ENCODE data around the gene ASCL1.

Gene ASCL1

DNA sequence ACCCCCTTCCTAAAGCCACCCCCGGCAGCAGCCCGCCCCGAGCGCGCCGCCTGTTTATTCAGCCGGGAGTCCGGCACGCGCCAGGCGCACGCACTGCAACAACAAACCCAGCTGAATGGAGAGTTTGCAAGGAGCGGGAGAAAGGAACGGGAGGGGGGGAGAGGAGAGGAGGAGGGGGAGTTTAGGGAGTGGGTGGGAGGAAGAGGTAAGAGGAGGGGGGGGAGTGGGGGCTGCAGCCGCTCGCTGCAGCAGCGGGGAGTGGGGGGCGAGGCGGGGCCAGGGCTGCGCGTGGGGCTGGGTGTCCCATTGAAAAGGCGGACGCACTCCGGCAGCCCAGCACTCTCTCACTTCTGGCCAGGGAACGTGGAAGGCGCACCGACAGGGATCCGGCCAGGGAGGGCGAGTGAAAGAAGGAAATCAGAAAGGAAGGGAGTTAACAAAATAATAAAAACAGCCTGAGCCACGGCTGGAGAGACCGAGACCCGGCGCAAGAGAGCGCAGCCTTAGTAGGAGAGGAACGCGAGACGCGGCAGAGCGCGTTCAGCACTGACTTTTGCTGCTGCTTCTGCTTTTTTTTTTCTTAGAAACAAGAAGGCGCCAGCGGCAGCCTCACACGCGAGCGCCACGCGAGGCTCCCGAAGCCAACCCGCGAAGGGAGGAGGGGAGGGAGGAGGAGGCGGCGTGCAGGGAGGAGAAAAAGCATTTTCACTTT is at the start of gene ASCL1:
Gene ASCL1, plus strand, starts transcription at position 336 of the 712 bp plus-strand sequence. CDS start 571 bp downstream, outside the sequence.
- DNase-seq (ENCODE audit: low spot score): peak; percentile 47

DNA sequence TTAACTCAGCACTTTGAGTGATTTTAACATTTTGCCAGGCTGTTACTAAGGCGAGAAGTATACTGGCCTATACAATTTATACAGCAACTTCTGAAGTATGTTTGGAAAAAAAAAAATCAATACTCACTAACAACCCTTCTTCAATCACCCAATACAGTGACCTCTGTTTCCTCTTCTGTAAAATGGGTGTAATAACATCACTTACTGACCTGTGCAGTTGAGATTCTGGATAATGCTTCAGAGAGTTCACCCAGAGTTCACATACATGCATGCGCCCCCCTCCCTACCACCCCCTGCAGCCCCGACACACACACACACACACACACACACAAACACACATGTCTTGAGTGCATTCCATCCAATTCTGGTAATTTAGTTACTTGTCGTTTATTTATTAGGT is 49.6 kb upstream of the ASCL1 start:
- no peak for DNase-seq (ENCODE audit: low spot score)

DNA sequence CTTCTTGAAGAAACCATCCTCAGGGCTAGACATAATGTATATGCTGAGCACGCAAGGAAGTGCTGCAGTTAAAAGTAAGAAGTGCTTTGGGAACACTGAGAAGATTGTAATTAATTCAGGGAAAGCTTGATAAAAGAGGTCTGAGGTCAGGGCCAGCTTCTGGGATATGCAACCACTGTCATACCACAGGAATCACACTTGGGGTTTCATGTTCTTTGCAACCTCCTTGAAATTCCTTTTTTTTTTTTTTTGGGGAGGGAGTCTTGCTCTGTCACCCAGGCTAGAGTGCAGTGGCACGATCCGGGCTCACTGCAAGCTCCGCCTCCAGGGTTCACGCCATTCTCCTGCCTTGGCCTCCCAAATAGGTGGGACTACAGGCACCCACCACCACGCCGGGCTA is 47.3 kb upstream of the ASCL1 start:
- no peak for DNase-seq (ENCODE audit: low spot score)

DNA sequence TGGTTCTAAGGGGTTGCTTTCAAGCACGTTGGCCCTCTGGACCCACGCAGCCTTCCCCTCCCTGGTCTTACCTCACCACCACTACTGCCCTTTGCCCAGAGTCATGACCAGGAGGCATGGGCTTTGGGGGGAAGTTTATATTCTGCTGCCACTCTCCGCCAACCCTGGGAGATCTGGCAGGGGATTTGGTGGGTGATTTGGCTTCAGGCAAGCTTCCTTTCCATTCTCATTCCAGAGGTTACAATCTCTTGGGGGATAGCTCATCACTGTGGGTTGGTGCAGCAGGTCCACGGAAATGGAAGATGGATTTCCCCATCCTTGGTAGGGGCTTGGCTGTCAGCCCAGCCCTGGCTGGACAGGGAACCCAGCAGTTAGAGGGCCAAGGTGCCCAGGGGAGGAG is 46.7 kb upstream of the ASCL1 start:
- no peak for DNase-seq (ENCODE audit: low spot score)

DNA sequence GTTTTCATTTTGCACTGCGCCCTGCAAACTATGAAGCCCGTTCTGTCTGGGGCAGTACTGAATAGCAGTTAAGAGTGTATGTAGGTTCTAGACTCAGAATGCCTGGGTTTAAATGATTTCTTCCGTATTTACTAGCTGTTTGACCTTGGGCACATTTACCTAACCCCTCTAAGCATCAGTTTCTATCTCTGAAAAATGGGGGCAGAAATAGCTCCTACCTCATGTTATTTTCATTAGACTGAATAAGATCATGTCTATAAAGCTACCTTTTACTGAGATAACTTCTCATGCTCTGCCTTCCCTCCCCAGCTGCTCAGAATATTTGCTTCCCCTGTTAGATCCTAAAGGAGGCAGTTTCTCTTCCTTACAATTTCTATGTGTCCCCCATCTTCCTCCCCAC is 46.2 kb upstream of the ASCL1 start:
- no peak for DNase-seq (ENCODE audit: low spot score)

DNA sequence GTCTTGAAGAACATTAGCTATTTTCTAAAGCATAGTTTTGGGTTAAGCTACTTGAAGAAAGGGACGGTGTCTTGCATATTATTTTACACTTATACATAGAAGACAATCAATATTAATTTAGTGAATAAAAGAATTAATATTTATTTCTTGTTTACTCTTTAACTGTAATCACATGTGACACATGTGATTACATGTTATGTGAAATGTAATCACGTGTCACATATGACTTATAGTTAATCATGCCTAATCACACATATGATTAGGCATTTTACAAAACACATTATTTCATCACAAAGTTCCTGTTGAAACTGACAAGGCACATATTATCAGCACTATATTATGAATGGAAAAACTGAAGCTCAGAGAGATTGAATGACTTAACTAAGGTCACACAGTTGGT is 45.2 kb upstream of the ASCL1 start:
- DNase-seq (ENCODE audit: low spot score): no peak

DNA sequence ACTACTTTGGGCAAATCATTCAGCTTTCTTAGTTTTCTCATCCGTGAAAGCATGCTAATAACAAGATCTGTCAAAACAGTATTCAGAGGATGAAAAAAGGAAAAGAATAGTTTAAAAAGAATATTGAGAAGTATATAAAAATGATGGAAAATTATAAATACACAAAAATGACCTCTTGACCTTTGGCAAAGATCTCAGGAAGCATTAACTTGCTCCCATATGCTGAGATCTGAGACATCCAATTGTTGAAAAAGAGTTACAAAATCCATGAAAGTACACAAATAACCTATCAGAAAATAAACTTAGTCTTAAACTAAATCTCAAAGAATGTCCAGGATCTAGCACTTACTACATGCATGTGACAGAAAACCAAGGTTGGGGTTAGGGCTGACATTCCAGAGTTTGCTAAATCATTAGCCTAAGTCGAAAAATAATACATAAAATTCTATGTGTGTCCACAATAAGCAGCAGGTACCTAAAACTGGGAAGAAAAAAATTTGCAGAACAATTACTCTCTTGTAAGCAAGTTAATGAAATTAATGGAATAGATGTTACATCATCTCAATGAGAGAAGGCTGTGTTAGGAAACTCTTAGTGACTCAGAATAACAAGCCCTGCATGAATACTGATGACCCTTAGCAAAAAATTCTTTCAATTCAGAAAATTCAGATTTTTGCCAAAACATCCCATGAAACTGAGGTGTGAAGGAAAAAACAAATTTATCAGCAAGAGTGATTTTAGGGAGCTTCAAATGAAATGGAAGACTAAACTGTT is 43.8 kb upstream of the ASCL1 start:
- DNase-seq (ENCODE audit: low spot score): no peak

DNA sequence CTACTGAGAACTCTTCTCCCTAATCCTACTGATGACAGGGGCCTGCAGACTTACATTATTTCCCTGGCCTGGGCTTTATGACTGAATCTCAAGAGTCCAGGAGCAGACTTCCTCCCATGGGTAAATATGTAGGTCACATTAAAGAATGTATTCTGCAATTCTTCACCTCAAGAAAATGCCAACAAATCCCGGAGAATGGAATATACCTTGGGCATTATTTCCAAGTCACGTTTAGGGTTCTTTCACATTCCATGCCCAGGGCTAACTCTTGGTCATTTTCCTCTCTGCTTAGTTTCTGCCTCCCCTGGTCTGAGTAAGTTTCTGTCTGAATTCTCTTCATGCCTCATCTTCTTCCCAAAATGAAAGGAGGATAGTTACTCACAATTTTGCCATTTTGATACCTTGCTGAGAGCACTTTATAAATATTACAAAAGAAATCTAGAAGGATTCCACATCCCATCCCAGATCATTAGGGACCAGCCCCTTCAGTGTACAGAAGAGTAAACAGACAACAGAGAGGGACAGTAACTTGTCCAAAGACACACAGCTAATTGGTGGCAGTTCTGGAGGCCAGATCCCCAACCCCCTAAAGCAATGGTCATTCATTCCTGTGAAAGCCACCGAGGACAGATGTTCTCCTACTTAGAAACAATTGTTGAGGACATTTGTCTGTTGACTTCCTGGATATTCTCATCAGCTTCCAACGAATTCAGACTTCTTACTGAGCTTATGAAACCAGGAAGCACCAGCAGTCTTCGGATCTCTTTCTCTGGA is 41.0 kb upstream of the ASCL1 start:
- no peak for DNase-seq (ENCODE audit: low spot score)

DNA sequence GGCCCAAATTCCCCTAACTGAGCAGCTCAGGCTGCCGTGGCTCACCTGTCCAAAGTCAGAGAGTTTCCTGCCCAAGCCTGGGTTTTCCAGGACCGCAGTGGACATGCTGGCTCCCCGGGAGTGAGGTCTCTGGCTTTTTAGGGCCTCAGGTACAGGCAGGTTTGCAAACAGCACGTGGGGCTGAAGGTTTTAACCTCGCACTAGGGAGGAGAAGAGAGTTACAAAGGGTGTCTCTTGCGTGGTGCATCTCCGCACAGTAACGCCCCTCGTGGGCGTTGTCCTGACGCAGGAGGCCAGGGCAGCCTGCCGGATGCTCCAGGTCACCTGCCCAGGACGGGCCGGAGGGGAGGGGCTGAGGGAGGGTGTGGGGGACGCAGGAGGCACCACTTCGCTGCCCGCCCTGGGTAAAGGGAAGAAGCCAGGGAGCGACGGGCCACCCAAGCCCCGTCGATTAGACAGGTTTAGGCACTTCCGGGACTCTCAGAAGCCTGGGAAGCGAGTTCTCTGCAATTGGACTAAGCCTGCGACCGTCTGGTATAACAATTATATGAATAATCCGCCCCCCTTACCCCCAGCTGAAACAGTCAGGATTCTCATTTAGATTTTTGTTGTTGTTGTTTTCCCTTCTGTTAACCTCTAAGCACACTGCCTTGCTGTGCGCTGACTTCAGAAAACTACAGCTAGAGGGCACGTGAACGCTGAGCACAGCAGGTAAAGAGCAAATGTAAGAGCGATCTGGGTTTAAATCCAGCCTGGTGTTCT is 40.3 kb upstream of the ASCL1 start, which contains the start of gene PAH:
Gene PAH, minus strand, starts transcription at position 219 of the 762 bp plus-strand sequence. Its CDS starts 114 bp downstream, at position 105.
- DNase-seq (ENCODE audit: low spot score): no peak

DNA sequence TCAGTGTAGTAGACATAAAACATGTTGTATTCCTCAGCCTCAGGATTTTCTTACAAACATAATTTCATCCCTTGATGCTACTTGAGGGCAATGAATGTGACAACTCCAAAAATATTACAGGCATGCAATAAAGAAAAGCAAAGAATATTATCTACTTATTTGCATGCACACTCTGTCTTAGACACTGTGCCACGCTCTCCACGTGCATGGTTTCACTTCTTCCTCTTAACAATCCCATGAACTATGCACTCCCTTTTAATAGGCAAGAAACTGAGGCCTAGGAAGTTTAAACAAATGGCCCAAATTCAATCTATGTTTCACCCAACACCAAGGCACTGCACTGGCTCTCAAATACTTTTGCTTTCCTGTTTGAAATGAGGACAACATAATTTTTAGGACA is 38.6 kb upstream of the ASCL1 start:
- DNase-seq (ENCODE audit: low spot score): no peak

DNA sequence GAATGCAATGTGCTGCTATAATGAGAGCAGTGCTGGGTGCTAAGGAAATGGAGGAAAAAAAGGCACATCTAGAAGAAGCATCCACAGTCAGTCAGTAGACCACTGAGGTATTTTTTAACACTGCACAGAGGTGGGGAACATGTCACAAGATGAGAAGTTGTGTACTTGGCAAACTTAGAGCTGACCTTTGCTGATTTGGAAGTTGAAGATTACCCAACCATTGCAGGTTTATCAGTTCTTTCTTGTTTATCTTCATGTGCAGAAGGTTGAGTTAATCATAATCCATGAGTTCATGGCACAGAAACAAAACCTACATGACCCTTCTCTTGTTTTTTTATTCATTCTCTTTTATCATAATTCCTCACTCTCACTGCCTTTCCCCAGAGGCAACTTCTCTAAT is 37.2 kb upstream of the ASCL1 start:
- no peak for DNase-seq (ENCODE audit: low spot score)

DNA sequence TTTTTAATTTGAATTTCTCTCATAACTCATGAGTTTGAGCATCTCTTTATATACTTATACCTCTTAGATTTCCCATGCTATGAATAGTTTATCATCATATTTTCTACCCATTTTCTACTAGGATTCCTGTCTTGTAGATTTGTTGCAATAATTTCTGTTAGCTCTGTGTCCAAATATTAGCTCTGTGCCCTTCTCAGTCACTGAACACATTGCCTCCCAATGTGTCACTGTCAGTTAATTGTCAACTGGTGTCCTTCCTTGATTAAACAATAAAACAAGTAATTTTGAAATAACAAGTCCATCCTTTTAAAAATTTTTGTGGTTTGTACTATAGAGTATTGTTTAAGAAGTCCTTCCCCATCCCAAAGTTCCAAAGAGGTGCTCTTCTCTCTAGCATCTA is 36.2 kb upstream of the ASCL1 start:
- DNase-seq (ENCODE audit: low spot score): no peak

DNA sequence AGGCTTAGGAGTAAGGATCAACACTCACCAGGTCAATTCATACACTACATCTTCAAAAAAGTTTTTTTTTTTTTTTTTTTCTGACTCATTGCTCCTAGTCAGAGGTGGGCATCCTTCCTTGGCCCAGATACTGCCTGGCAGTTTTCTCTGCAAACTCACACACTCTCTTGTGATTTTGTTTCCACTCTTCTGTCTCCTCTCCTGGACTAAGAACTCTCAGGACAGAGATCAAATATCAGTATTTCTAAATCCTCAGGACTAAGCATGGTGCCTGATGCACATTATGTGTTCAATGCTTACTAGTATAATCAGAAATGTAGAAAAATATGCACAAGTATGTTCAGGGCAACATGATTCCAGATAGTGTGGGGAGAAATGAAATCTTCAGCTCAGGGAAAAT is 30.3 kb upstream of the ASCL1 start:
- DNase-seq (ENCODE audit: low spot score): no peak

DNA sequence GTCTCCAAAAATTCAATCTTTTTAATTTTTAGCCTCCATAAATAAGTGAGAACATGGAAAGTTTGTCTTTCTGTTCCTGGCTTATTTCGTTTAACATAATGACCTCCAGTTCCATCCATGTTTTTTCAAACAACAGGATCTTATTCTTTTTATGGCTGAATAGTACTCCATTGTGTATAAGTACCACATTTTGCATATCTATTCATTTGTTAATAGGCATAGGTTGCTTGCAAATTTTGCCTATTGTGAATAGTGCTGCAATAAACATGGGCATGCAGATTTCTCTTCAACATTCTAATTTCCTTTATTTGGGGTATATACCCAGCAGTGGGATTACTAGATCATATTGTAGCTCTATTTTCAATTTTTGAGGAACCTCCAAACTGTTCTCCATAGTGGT is 24.3 kb upstream of the ASCL1 start:
- no peak for DNase-seq (ENCODE audit: low spot score)

DNA sequence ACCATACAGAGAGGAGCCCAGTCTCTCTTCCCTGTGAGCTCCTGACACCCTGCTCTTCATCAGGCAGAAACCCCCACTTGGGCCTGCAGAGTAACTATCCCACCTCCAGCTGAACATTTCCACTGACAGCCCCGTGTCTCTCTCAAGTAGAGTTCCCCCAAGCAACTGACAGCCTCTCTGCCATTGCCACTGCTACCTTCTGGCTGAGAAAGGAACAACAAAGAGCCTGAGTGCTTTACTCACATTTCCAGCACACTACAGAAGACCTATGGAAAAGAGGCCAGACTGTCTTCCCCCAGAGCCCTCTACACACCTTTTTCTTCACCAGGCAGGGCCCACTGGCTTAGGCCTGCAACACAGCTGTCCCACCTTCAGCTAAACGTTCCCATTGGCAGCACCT is 18.4 kb upstream of the ASCL1 start:
- DNase-seq (ENCODE audit: low spot score): no peak

DNA sequence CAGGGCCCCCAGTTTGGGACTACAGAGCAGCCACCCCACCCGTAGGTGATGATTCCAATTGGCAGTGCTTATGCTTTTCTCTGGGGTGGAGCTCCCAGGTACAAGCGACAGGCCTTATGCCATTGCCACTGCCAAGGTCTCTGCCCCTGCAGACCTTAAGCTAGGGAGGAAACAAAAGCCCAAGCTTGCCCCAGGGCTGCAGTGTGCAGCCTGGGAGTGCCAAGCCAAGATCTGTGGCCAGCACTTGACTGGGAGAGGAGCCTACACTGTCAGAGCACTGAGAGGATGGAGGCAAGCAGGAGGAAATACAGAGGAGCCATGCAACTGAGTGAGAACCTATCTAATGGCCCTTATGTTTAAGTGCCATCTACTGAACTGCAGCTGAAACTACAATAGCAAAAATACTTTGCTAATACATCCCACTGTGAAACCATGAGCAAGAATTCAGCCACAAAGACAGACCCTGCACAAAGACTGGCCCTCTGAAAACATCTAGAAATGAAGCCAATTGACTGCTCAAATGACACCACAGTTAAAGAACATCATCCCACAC is 17.7 kb upstream of the ASCL1 start:
- DNase-seq (ENCODE audit: low spot score): no peak

DNA sequence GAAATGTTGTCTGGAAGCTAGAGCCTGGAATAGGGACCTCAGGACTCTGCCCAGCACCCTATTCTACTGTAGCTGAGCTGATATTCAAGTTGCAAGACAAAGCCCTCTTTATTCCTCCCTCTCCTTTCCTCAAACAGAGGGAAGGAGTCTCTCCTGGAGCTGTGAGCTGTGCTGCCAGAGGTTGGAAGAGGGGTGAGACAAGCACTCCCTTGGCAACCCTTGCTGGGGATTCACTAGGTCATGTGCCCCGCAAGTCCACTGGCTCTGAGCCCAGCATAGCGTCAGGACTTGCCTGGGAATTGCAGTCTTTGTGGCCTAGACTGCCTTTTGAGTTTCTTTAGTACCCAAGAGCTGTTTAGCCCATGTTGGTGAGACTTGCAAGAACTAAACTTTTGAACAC is 11.4 kb upstream of the ASCL1 start:
- no peak for DNase-seq (ENCODE audit: low spot score)

DNA sequence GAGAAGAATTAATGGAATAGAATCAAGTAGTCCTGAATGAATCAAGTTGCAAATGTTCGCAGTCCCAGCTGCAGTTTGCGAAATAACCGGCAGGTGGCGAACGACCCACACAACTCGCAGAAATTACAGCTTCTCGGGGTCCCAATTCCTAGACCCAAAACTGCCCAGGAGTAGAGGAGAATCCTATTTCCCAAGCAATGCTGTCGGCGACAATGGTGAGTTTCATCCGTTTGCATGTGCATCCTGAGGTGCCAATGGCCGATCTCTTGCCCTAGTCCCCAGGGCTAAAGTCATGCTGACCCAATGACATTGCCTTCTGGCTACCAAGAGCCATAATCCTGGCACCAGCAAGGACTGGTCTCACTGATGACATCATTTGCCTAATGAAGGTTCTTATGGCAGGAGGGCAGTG is 8.5 kb upstream of the ASCL1 start:
- peak; percentile 57 for DNase-seq (ENCODE audit: low spot score)

DNA sequence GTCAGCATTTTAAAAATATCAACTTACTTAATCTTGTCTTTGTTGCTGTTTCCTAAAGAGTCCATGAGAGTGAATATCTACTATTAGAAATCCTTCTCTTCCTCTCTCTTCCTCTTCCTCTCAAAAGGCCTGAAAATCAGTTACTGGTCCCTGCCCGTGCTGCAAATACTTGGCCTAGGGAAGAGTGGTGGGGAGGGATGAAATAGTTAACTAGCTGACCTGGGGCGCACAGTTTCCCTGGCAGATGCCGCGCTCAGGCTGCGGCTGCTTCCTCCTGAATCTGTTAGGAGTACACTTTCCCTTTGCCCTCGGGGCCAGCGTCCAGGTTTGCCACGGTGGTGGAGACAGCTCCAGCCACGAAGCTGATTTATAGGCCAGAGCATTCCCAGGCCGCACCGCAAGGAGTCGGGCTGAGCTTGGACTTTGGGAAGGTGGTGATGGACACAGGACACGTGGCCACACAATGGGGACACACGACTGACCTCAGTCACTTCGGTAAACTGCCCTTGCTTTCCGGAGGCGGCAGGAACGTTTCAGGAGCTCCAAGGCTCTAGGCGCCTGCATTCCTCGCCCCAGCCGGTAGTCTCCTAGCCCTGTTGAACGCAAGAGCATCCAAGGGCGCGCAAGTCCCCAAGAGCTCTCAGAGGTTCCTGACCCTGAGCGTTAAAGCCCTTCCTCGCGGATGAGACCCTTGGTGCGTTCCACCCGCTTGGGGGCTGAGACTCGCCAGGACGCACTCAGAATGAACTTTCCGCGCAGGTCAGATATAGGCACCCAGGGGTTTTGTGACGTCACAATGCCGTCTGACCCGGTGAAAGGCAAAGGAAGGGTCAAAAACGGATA is 7.1 kb upstream of the ASCL1 start:
- no peak for DNase-seq (ENCODE audit: low spot score)

DNA sequence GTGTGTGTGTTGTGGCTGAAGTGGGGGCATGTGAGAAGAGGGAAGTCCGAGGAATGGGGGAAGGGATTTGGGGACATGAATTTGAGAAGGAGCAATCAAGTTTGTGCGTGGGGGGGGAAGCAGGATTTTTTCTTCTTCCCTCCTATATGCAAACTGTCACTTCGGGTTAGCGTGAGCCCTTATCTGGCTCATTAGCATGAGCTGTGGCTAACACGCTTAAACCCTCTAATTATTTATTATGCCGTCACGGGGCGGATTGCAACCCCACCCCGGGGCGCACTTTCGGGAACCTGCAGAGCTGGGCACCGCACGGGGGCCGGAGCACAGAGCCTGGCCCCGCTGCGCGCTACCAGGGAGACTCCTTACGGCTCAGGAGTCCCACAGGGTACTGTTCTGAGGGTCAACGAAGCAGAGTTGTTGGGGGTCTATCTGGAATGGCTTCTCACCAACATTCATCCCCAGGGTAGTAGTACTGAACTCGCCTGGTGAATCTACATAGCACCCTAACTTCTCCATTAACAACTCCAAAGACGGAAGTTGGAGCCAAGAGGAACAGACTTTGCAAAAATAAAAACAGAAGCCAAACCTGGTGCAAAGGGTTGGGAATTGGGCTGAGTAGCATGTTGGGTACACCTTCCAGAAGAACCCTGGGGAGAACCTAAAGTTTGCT is 6.4 kb upstream of the ASCL1 start:
- no peak for DNase-seq (ENCODE audit: low spot score)

Data from AG20443 (cell line).